Gastrocnemius medialis (tissue), 4 donors: ENCODE results near the gene PPY.
"Not testable (repeated sequence)": the region's sequence is repeated elsewhere in the genome, so short reads cannot be mapped to it uniquely, and the experiment has no call there.

ENCODE experiments used
- POLR2A ChIP-seq, 2 donors: fragments of 450-650 bp; IDR thresholded peaks; one replicate each; pipeline ENCODE4 v1.6.1; 2017; ENCODE audit warnings: antibody characterized with exemption in 2 of 2, mild to moderate bottlenecking in 2 of 2, moderate library complexity in 2 of 2
- TF ChIP-seq, protein P1 (sequence below), 5 experiments: fragments of 450-650 bp in 3 of 5; fragments of 200-600 bp in 2 of 5; sonication (generic) in 2 of 5; IDR thresholded peaks in 4 of 5; conservative IDR thresholded peaks in 1 of 5; 1 replicate in 4 of 5; 2 replicates in 1 of 5; pipeline ENCODE4 v1.5.1; 2016 to 2019; ENCODE audit warnings: antibody characterized with exemption in 5 of 5, mild to moderate bottlenecking in 3 of 5, moderate library complexity in 3 of 5

GRCh38 chr17:43894494-43894893 lies 47.8 kb downstream of the PPY start:
- TF ChIP-seq, protein P1, sequence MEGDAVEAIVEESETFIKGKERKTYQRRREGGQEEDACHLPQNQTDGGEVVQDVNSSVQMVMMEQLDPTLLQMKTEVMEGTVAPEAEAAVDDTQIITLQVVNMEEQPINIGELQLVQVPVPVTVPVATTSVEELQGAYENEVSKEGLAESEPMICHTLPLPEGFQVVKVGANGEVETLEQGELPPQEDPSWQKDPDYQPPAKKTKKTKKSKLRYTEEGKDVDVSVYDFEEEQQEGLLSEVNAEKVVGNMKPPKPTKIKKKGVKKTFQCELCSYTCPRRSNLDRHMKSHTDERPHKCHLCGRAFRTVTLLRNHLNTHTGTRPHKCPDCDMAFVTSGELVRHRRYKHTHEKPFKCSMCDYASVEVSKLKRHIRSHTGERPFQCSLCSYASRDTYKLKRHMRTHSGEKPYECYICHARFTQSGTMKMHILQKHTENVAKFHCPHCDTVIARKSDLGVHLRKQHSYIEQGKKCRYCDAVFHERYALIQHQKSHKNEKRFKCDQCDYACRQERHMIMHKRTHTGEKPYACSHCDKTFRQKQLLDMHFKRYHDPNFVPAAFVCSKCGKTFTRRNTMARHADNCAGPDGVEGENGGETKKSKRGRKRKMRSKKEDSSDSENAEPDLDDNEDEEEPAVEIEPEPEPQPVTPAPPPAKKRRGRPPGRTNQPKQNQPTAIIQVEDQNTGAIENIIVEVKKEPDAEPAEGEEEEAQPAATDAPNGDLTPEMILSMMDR (IDR thresholded peaks at IDR 0.05 in 4 of 5, conservative IDR thresholded peaks at IDR 0.05 in 1 of 5): not testable (repeated sequence)
- not testable (repeated sequence) for TF ChIP-seq POLR2A (IDR thresholded peaks at IDR 0.05)
